Parathyroid adenoma (tissue), 2 donors: ENCODE results near the gene HAND2.

ENCODE experiments used
- H2AFZ ChIP-seq: fragments of 300-600 bp; sonication (generic); one replicate; pipeline ENCODE4 v1.7.0; 2017; ENCODE audit warnings: antibody characterized with exemption, mild to moderate bottlenecking
- H3K27ac ChIP-seq: fragments of 300-600 bp; sonication (generic); one replicate; pipeline ENCODE4 v1.7.0; 2017
- H3K27me3 ChIP-seq: fragments of 300-600 bp; sonication (generic); one replicate; pipeline ENCODE4 v1.7.0; 2017; ENCODE audit warnings: low read length; ENCODE audit not compliant: control insufficient read depth, insufficient read depth
- H3K36me3 ChIP-seq: fragments of 300-600 bp; sonication (generic); one replicate; pipeline ENCODE4 v1.7.0; 2017; ENCODE audit warnings: low read length; ENCODE audit not compliant: control insufficient read depth, insufficient read depth
- H3K4me1 ChIP-seq: fragments of 300-600 bp; sonication (generic); one replicate; pipeline ENCODE4 v1.7.0; 2017; ENCODE audit warnings: control low read depth
- H3K4me2 ChIP-seq: fragments of 300-600 bp; sonication (generic); one replicate; pipeline ENCODE4 v1.7.0; 2017; ENCODE audit warnings: low read length
- H3K4me3 ChIP-seq: fragments of 300-600 bp; sonication (generic); one replicate; pipeline ENCODE4 v1.7.0; 2017; ENCODE audit warnings: low read depth, low read length
- H3K79me2 ChIP-seq: fragments of 300-600 bp; sonication (generic); one replicate; pipeline ENCODE4 v1.7.0; 2017; ENCODE audit warnings: control low read depth
- H3K9ac ChIP-seq: fragments of 300-600 bp; sonication (generic); one replicate; pipeline ENCODE4 v1.7.0; 2017; ENCODE audit warnings: mild to moderate bottlenecking
- H3K9me3 ChIP-seq: fragments of 300-600 bp; sonication (generic); one replicate; pipeline ENCODE4 v1.7.0; 2017; ENCODE audit warnings: low read length; ENCODE audit not compliant: control insufficient read depth
- TF ChIP-seq, protein P1 (sequence below): fragments of 300-600 bp; sonication (generic); IDR thresholded peaks from one replicate; pipeline ENCODE4 v1.7.0; 2017; ENCODE audit warnings: antibody characterized with exemption, mild to moderate bottlenecking
- donor health status: primary hyperparathyroidism.

The HAND2 gene

GRCh38 chr4:173513651-173514050, 16.4 kb downstream of the HAND2 start:
- Histone ChIP-seq H3K9me3 (no peaks in the 10 kb centered on the region), H3K4me3 (no peak overlapping the region), H3K79me2 (no peaks in the 10 kb centered on the region), H3K4me1 (no peaks in the 10 kb centered on the region), H2AFZ (no peak overlapping the region), H3K27ac (no peak overlapping the region), H3K27me3 (no peaks in the 10 kb centered on the region), H3K9ac (no peak overlapping the region), H3K36me3 (no peaks in the 10 kb centered on the region), H3K4me2 (no peak overlapping the region)
- TF ChIP-seq, protein P1, sequence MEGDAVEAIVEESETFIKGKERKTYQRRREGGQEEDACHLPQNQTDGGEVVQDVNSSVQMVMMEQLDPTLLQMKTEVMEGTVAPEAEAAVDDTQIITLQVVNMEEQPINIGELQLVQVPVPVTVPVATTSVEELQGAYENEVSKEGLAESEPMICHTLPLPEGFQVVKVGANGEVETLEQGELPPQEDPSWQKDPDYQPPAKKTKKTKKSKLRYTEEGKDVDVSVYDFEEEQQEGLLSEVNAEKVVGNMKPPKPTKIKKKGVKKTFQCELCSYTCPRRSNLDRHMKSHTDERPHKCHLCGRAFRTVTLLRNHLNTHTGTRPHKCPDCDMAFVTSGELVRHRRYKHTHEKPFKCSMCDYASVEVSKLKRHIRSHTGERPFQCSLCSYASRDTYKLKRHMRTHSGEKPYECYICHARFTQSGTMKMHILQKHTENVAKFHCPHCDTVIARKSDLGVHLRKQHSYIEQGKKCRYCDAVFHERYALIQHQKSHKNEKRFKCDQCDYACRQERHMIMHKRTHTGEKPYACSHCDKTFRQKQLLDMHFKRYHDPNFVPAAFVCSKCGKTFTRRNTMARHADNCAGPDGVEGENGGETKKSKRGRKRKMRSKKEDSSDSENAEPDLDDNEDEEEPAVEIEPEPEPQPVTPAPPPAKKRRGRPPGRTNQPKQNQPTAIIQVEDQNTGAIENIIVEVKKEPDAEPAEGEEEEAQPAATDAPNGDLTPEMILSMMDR = no peak

- H3K79me2 ChIP-seq = no peaks in the 10 kb centered on the region
- TF ChIP-seq, protein P1 = no peak
- H3K9ac ChIP-seq = no peak overlapping the region
- H3K27me3 ChIP-seq = peaks cover 6% of the 10 kb centered on the region
- no peak overlapping the region for H3K27ac ChIP-seq
- H3K4me1 ChIP-seq = no peaks in the 10 kb centered on the region
- H3K9me3 ChIP-seq = no peaks in the 10 kb centered on the region
- H3K4me2 ChIP-seq = no peak overlapping the region
- no peaks in the 10 kb centered on the region for H3K36me3 ChIP-seq
- no peak overlapping the region for H3K4me3 ChIP-seq
- H2AFZ ChIP-seq = no peak overlapping the region
These were observed 18.2 kb downstream of the HAND2 start for GRCh38 chr4:173511787-173512361.

DNA sequence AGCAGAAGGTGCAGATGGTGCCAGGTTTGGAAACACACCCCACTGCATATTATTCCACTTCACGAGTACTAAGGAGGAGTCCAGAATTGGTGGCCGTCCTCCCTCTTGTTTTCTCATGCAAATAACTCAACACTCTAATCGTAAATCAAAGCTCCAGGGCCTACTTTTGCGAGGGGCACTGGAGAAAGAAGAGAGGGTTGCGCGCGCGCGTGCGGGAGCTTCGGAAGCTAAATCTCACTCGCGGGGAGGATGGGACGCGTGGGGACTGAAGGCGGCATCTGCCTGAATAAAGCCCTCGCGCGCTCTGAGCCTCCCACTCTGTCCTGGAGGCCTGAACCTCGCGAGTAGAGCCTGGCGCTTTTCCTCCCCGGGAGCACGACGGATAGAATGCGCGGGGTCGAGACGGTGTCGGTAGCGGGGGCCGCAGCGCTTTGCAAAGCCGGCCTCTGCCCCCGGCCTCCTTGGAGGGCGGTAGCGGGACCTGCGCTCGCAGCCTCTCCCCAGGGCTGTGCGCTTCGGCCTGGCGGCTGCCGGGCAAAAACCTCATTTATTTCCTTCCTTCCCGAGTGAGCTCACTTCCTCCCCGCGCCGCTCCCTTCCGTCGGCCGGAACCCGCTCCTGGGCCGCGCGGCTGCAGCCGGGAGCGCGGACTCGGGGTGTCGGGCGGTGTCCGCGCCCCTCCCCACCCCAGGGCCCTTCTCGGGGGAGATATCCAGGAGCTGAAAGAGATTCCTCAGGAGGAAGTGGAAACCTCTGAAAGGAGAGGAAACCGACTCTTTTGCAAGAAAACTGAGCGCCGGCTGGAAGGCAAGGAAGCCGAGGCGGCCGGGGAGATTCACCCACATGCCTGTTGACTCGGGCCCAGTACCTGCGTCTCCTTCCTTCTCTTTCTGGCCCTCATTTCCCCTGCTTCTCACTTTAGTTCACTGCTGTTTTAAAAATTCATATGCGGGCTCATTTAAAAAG, 20.7 kb downstream of the HAND2 start:
- H3K27me3 ChIP-seq = peaks cover 8% of the 10 kb centered on the region
- H3K9ac ChIP-seq = no peak overlapping the region
- H3K4me3 ChIP-seq = peak overlapping the region; percentile 16
- TF ChIP-seq, protein P1 = no peak
- H3K4me2 ChIP-seq = peak overlapping the region; percentile 35
- no peak overlapping the region for H3K27ac ChIP-seq
- H2AFZ ChIP-seq = no peak overlapping the region
- no peaks in the 10 kb centered on the region for H3K36me3 ChIP-seq
- no peaks in the 10 kb centered on the region for H3K79me2 ChIP-seq
- H3K9me3 ChIP-seq = no peaks in the 10 kb centered on the region
- no peaks in the 10 kb centered on the region for H3K4me1 ChIP-seq

GRCh38 chr4:173508386-173509035, 21.5 kb downstream of the HAND2 start:
- H3K27ac ChIP-seq = no peak overlapping the region
- TF ChIP-seq, protein P1 = no peak
- H3K9me3 ChIP-seq = no peaks in the 10 kb centered on the region
- no peaks in the 10 kb centered on the region for H3K36me3 ChIP-seq
- peaks cover 8% of the 10 kb centered on the region for H3K27me3 ChIP-seq
- H3K9ac ChIP-seq = no peak overlapping the region
- no peak overlapping the region for H2AFZ ChIP-seq
- H3K4me1 ChIP-seq = no peaks in the 10 kb centered on the region
- no peak overlapping the region for H3K4me3 ChIP-seq
- no peak overlapping the region for H3K4me2 ChIP-seq
- no peaks in the 10 kb centered on the region for H3K79me2 ChIP-seq
